ENCODE measurements around the gene CARF.
A peak's percentile ranks its signal among the peaks of the same experiment; 100 is the strongest.
"Not testable (repeated sequence)": the region's sequence is repeated elsewhere in the genome, so short reads cannot be mapped to it uniquely, and the experiment has no call there.

The CARF gene

GRCh38 chr2:202911512-202912341, at the start of gene CARF, which contains the start of gene WDR12:
CARF (plus strand) TSS chr2:202912275; CDS start chr2:202941903, 29,628 bp downstream.
WDR12 (minus strand) TSS chr2:202911673; CDS start chr2:202911476, 197 bp downstream.
- peak; percentile 65 for DNase-seq (ENCODE audit: low spot score)

- peak; percentile 66 for DNase-seq (ENCODE audit: low spot score)
Observed at GRCh38 chr2:202870431-202871299, 41.4 kb upstream of the CARF start.

- peak; percentile 37 for DNase-seq (ENCODE audit: low spot score)
Observed at GRCh38 chr2:202871300-202872141, 40.6 kb upstream of the CARF start, which contains the start of gene ICA1L. ICA1L (minus strand) TSS chr2:202871766; CDS start chr2:202829009, 42,757 bp downstream.

- DNase-seq (ENCODE audit: low spot score), result no peak
Observed at GRCh38 chr2:202877699-202878098, 34.4 kb upstream of the CARF start.

DNA sequence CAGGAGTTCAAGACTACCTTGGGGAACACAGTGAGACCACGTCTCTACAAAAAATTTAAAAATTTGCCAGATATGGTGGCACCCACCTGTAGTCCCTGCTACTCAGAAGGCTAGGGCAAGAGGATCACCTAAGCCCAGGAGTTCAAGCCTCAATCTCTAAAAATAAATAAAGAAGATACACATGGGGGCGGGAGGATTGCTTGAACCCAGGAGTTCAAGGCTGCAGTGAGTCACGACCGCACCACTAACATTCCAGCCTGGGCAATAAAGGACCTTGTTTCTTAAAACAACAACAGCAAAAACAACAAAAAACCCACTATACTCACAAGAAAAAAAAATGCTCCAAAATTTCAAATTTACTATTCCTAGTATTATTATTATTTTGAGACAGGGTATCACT, 30.5 kb upstream of the CARF start:
- DNase-seq (ENCODE audit: low spot score), result no peak

DNA sequence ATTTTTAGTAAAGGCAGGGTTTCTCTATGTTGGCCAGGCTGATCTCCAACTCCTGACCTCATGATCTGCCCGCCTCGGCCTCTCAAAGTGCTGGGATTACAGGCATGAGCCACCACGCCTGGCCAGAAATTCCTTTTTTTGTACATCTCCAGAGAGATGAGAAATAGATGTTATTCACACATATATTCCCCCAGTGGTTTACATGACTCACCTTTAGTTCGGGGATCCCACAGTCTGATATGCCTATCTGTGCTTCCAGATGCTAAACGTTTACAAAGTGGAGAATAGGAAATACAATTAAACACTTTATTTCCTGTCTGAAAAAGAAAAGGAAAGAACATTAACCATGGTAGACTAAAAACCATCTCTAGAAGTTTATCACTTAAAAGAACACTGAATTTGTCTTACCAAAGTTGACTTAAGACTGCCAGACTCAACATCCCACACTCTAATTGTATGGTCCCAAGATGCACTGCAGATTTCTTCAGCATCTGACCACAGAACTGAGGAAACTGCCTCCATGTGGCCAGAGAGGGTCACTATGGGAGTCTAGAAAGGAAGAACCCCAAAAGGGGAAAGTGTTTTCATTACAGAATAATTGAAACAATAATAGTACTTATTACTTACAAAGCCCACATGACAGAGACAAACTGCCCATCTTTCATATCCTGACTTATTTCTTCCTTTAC, 27.9 kb upstream of the CARF start:
- no peak for DNase-seq (ENCODE audit: low spot score)

DNA sequence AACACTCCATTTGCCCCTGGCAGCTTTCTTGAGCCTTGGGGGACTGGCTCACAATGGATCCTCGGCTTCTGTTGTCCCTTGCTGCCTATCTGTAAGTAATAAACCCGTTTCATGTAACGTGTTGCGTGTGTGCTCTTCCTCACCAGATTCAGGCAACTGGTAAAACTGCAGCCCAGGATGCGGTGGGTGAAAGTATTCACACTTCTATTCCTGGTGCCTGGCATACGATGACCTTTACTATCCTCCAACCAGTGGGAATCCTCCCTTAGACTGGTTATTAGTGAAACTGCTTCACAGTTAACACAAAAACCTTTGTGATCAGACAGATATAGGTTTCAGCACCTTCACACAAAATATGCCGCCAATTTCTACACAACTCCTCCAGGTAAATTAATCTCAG, 26.9 kb upstream of the CARF start:
- DNase-seq (ENCODE audit: low spot score), result no peak

- DNase-seq (ENCODE audit: low spot score), result not testable (repeated sequence)
Observed at GRCh38 chr2:202905507-202905906, 6.6 kb upstream of the CARF start.

GRCh38 chr2:202908186-202908585, 3.9 kb upstream of the CARF start:
- no peak for DNase-seq (ENCODE audit: low spot score)

- no peak for DNase-seq (ENCODE audit: low spot score)
Observed at GRCh38 chr2:202909394-202910192, 2.5 kb upstream of the CARF start.

DNA sequence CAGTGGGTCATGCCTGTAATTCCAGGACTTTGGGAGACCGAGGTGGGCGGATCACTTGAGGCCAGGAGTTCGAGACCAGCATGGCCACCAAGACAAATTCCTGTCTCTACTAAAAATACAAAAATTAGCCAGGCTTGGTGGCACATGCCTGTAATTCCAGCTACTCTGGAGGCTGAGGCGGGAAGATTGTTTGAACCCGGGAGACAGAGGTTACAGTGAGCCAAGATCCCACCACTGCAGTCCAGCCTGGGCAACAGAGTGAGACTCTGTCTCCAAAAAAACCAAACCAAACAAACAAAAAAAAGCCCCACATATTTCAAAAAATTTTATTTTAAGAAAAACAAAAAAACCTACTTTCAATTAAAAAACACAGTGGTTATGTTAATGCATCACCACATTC, 1.8 kb upstream of the CARF start:
- DNase-seq (ENCODE audit: low spot score), result not testable (repeated sequence)

- DNase-seq (ENCODE audit: low spot score), result no peak
Observed at GRCh38 chr2:202910698-202911097, 1.4 kb upstream of the CARF start.

DNA sequence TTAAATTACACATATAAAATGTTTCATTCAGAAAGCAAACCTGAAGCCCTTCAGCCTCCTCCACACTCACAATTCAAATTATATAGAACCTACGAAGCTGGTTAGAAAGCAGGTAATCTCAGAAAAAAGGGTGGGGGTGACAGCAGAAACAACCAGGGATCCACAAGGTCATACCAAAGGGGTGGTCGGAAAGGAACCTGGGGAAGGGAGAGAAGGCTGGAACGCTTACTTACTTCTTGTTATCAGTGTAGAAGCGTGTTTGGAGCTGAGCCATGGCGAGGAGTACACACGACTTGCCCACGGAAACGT, 918 bp upstream of the CARF start:
- no peak for DNase-seq (ENCODE audit: low spot score)

GRCh38 chr2:202912342-202913201, 497 bp downstream of the CARF start:
- DNase-seq (ENCODE audit: low spot score), result not testable (repeated sequence)

DNA sequence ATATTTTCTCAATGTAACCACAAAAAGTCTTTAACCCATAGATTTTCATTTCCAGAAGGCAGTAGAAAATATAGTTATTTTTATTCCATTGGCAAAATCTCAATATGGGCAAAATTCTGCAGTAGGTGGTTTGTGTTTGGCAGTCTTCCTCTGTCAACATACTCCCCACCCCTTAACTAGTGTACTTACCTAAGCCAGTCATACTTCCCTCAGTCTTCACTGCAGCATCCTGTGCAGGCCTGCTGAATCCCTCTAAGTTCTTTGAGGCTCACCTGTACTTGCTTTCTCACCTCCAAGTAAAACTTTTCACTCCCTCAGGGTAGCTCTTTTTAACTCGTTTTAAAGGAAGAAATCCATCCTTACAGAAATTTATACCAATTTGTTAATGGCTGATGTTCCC, 6.8 kb downstream of the CARF start:
- no peak for DNase-seq (ENCODE audit: low spot score)

DNA sequence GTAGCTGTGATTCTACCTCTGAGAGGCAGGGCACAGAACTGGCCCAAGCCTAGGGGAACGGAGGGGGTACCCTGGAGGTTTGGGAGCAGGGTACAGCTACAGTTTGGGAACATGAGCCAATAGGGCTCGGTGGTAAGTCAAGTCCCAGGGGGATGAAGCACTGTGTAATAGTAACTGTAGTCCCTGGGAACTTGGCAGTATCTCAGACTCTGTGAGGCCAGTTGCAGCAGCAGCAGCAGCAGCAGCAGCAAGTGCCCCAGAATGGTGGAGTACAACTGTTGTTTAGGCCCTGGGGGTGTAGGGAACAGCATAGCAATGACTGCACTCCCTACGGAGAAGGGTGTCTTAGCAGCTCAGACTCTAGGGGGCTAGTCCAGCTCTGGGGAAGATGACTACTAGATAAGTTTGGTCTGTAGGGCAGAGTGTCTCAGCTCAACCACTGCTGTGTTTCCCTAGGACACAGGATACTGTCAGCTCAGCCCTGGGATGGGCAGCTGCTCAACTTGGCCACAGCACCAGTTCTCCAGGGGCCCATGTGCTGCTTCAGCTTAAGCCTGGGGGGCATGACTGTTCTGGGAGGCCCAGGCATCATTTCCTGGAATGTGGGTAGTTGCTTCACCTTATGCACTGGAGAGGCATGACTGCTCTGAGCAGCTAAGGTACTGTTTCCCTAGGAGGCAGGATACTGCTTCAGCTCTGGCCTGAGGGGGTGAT, 20.5 kb downstream of the CARF start:
- DNase-seq (ENCODE audit: low spot score), result no peak

DNA sequence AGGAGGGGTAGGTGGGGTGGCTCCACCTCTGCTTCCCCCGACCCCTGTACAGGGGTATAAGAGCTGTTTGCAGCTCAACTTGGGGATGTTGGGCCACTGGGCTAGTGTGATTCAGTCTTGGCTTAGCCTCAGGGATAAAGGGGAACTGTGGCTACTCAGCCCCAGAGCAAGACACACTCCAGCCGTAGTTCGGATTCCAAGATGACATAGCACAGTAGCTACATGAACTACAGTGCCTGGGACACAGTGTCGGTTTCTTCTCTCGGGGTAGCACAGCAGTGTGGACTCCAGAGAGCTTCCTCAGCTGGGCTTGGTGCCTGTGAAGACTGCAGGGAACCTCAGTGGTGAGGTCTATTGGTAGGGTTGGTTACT, 21.1 kb downstream of the CARF start:
- no peak for DNase-seq (ENCODE audit: low spot score)

- DNase-seq (ENCODE audit: low spot score), result no peak
Observed at GRCh38 chr2:202933958-202934357, 21.9 kb downstream of the CARF start.

- DNase-seq (ENCODE audit: low spot score), result no peak
Observed at GRCh38 chr2:202934456-202934855, 22.4 kb downstream of the CARF start.
